GM18502 (cell line): ENCODE measurements around the gene DLG1.
"Not testable (repeated sequence)": the region's sequence is repeated elsewhere in the genome, so short reads cannot be mapped to it uniquely, and the experiment has no call there.

Experiments used
- ATAC-seq: cut with Tn5 transposase; IDR thresholded peaks from one replicate; pipeline ENCODE4 v1.9.1; 2021; ENCODE audit warnings: mild to moderate bottlenecking; ENCODE audit not compliant: unreplicated experiment, poor library complexity

The DLG1 gene

DNA sequence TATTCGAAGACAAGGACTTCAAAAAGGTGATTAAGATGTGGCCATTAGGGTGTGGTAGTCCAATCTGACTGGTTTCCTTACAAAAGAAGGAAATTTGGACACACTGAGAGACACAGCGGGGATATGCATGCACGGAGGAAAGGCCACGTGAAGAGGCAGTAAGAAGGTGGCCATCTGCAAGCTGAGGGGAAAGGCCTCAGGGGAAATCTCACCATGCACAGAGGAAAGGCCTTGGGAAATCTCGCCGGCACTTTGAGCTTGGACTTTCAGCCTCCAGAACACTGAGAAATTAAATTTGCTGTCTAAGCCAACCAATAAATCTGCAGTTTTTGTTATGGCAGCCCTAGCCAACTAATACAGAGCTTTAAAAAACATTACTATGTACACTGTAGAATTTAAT is 78.8 kb downstream of the DLG1 start:
- no peak for ATAC-seq

DNA sequence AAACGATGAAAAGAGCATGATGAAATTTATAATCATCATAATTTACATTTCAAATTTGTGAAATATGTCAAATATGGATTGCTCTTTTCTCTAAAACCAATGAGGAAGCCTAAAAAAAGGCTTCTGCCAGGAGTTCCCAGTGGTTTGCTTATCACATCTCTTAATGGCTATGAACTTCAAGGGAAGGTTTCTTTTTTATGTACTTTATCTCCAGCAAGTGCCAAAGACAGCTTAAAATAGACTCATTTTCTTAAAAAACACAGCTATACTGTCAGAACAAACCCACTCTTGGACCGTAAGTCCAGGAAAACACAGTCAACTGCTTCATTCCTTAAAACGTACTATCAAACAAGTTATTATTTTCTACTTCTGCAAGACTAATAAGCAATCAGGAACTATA is 80.2 kb downstream of the DLG1 start:
- ATAC-seq: no peak

DNA sequence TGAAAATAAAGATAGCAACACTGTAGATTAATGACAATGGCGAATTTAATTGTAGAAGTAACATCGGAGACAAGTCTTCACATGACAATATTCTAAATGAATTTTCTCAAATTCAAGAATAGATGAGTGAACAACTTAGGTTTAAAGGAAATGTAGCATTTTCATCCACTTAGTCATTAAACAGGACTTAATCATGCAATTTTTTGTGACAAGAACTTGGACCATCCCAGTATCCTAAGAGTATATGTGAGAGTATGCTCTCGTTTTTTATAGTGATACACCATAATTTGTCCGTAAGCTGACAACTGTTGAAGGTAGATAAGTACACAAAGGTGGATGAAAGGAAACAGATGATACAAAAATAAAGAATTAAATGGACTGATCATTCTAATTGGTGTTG is 81.5 kb downstream of the DLG1 start:
- no peak for ATAC-seq

DNA sequence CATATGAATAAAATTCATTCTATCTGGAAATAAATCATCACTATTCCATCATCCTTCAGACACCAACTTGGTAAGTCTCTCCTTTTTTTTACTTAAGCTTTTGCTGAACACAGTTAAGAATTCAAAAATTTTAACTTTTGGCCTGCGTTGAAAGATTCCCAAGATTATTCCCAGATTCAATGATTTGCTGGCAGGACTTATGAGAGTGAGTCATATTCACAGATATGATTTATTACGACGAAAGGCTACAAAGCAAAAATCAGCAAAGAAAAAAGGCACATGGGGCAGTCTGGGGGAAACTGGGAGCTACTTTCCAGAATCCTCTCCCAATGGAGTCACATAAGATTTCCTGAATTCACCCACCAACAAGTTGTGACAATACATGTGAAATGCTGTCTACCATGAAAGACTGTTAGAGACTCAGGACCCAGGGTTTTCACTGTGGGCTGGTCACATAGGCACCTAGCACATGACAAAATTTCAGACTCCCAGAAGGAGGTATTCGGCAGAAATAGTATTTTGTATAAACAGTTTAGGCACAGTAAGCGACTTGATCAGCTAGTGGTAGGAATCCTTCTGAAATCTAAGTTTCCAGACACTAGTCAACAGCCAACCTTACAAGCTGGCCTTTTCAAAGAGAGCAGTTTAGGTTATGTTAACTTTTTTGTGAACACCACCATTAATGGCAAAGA is 82.1 kb downstream of the DLG1 start:
- no peak for ATAC-seq

DNA sequence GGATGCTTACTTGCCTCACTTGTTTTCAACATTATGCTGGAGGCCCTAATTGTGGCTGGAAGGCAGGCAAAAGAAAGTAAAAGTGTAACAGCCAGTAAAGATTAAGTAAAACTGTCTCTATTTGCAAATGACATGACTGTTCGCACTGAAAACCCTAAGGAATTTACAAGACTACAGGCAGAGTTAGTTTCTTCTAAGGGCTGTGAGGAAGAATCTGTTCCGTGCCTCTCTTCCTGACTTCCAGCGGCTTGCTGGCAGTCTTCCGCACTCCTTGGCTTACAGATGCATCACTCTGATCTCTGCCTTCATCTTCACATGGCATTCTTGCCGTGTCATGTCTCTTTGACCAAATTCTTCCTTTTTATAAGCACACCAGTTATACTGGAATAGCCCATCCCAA is 86.1 kb downstream of the DLG1 start:
- ATAC-seq: no peak

DNA sequence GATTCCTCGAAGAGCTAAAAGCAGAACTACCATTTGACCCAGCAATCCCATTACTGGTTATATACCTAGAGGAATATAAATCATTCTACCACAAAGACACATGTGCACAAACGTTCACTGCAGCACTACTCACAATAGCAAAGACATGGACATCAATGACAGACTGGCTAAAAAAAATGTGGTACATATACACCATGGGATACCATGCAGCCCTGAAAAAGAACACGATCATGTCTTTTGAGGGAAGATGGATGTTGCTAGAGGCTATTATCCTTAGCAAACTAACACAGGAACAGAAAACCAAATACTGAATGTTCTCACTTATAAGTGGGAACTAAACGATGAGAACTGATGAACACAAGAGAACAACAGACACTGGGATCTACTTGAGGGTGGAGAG is 86.7 kb downstream of the DLG1 start:
- not testable (repeated sequence) for ATAC-seq

DNA sequence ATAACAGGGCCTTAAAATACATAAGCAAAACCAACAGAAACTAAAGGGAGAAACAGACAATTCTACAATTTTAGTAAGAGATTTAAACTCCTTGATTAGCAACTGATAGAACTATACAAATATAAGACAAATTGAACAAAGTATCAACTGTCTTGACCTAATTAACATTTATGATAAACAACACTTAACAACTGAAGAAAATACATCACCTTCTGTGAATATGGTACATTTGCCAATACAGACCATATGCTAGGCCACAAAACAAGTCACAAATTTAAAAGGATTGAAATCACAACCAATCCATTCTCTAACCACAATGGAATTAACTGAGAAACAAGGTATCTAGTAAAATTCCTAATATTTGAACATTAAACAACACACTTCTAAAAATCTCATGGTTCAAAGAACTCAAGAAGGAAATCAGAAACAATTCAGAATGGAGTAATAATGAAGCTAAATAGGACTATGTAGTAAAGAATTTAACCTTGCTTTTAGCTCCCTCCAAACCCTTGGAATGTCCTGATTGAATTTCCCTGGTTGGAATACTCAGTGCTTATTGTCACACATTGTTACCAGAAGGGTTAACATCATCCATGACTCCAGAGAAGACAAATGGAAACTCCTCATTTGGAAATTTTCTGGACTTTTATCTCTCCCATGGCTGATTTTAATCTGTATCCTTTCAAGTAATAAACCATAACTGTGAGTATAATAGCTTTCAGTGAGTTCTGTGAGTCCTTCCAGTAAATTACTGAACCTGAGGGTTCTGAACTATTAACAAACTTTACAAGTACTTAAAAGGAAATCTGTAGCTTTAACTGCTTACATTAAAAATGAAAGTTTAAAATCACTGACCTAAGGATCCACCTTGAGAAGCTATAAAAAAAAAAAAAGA is 88.8 kb downstream of the DLG1 start:
- no peak for ATAC-seq

DNA sequence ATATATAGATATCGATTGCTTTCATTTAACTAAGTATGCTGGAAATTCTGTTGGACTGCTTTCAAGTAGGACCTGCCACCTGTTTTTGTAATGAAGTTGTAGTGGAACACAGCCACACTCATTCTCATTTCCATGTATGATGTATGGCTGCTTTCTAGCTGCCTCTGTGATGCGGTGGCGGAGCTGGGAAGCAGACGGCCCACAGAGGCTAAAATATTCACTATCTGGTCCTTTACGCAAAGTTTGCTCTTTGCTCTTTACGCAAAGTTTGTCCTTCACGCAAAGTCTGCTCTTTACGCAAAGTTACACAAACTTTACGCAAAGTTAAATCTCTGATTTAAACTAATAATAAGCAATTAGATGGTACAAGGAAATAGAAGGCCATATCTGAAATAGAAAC is 91.5 kb downstream of the DLG1 start:
- ATAC-seq: no peak

DNA sequence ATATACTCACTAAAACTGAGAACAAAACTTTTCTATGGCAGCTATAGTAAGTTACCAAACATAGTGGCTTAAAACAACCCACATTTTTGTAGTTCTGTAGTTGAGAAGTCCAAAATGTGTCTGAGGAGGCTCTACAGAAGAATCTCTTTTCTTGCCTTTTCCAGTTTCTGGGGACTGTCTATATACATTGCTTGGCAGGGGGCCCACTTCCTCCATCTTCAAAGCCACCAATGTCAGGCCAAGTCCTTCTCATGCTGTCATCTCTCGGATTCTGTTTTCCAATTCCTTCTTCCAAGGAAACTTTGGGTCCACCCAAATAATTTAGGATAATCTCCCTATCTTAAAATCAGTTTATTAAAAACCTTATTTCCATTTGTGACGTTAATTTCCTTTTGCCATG is 92.7 kb downstream of the DLG1 start:
- no peak for ATAC-seq

DNA sequence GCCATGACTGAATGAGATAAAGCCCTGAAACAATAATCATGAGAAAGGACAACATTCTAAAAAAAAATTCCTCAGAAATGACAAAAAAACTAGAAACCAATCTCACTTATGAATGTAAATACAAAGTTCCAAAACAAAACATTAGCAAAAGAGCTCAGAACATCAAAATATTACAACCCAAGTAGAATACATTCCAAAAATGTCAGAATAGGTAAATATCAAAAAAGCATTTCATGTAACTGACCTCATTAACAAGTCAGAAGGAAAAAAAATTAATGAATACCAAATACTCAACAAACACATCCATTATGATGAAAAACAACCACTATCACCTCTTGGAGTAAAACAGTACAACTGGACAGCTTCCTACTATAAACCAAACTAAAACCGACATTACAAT is 93.1 kb downstream of the DLG1 start:
- no peak for ATAC-seq

DNA sequence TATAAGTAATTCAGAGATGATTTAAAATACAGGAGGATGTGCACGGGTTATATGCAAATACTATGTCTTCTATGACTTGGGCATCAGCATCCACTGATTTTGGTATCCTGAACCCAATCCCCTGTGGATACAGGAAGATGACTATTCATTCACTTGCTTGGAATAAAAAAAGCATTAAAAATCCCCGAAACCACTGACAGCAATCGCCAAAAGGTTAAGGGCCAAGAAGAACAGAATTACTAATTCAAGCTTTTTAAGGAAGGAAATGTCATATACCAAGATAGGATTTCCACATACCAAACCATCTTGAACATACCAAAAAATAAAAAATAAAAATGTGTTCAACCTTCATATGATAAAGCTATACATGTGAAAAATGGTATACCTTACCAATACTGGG is 93.7 kb downstream of the DLG1 start:
- no peak for ATAC-seq

DNA sequence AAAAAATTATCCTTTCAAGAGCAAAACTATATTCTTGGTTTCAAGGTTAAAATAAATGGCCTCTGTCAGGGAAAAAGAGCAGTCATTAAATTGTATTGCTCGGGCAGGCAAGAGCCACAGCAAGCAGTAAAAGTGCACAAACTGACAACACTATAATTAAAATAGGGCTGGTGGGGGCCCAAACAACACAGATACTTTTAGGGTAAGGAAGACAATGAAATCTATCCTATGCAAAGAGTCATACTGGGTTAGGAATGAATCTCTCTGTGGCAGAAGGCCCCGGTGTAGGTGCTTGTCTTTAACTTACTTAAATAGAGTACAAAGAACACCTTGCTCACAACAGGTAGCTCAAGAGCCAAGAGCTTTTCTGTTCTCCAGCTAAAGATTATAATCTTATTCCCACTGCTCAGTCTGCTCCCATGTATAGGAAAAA is 94.7 kb downstream of the DLG1 start:
- no peak for ATAC-seq

DNA sequence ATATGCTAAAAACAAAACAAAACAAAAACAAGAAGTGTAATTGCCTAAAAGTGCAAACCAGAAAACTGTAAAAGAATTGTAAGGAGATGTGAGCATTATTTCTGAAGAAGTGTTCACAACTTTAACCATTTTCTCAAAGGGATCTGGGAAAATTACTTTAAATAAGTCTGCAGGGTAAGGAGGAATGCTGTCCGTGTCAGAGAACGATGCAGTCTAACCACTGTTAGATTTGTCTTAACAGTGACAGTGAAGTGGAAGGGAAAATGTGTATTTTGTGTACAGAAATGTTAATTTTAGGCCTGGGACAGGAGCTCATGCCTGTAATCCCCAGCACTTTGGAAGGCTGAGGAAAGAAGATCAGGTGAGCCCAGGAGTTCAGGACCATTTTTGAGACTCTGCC is 95.7 kb downstream of the DLG1 start:
- no peak for ATAC-seq

DNA sequence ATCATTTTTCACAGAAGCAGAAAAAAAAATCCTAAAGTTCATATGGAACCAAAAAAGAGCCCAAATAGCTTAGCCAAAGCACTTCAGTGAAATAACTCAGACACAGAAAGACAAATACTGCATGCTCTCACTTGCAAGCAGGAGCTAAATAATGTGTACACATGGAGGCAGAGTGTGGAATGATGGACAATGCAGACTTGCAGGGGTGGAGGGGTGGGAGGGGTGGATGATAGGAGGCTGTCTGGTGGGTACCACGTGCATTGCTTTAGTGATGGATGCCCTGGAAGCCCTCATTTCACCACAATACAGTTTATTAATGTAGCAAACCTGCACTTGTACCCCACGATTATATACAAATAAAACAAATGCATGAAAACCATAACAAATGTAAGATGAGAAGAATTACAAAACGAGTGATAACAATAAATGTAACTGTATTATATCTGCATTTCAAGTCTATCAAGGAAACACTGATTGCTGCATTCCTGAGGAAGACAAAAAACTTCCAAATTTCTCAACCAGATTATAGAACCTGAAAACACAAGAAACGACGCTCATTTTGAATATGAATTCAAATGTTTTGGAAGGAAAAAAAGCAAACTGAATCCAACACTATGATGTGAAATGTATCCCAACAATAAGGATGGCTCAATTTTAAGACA is 96.5 kb downstream of the DLG1 start:
- no peak for ATAC-seq

DNA sequence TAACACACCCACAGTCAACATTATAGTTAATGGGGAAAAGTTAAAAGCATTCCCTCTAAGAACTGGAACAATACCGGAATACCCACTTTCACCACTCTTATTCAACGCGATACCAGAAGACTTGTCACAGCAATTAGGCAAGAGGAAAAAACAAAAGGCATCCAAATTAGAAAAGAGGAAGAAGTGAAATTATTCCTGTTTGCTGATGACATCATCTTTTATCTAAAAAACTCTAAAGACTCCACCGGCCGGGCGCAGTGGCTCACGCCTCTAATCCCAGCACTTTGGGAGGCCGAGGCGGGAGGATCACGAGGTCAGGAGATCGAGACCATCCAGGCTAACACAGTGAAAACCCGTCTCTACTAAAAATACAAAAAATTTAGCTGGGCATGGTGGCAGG is 97.6 kb downstream of the DLG1 start:
- not testable (repeated sequence) for ATAC-seq

DNA sequence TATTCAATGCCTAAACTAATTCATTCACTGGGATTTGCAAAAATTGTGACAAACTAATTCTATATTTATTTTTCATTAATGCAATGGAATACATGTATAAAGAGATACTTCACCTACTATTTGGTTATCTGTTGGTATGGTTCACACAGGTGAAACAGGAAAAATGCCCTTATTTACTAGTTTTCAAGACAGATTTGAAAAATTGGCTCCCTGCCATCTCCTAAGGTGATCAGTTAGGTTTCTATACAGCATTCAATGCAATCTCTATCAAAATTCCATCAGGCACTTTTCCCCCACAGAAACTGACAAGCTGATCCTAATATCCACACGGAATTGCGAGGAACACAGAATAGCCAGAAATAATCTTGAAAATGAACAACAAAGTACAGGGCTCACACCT is 101.1 kb downstream of the DLG1 start:
- ATAC-seq: no peak

DNA sequence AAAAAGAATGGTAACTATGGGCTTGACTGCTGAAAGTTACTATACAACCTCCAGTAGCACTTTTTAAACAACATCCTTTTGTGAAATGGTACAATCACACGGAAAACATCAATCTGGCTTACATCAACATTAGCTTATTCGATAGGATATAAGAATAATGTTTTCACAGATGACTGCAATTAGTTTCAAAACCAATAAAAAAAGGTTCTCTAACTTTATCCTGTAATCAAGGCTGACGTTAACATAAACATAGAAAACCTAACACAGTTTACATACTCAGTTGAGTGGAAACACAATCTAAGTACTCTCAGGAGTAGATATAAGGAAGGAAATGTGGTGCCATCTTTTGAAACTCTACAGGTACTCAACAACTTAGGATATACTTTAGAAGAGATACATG is 102.2 kb downstream of the DLG1 start:
- no peak for ATAC-seq

DNA sequence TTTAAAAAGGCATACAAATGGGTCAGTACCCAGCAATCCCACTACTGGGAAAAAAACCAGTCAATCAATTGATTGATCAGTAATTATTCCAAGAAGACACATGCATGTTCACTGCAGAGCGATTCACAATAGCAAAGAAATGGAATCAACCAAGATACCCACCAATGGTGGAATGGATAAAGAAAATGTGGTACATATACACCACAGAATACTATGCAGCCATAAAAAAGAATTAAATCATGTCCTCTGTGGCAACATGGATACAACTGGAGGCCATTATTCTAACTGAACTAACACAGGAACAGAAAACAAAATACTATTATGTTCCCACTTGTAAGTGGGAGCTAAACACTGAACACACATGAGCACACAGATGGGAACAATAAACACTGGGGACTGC is 103.1 kb downstream of the DLG1 start:
- no peak for ATAC-seq

DNA sequence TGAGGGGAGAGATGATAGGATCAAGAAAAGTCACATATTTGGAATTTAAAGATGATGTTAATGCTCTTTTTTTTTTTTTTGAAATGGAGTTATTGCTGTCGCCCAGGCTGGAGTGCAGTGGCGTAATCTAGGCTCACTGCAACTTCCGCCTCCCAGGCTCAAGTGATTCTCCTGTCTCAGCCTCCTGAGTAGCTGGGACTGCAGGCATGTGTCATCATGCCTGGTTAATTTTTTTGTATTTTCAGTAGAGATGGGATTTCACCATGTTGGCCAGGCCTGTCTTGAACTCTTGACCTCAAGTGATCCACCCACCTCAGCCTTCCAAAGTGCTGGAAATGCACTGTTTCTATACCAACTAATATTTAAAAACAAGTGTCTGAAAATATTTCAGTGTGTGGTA is 104.7 kb downstream of the DLG1 start:
- not testable (repeated sequence) for ATAC-seq

DNA sequence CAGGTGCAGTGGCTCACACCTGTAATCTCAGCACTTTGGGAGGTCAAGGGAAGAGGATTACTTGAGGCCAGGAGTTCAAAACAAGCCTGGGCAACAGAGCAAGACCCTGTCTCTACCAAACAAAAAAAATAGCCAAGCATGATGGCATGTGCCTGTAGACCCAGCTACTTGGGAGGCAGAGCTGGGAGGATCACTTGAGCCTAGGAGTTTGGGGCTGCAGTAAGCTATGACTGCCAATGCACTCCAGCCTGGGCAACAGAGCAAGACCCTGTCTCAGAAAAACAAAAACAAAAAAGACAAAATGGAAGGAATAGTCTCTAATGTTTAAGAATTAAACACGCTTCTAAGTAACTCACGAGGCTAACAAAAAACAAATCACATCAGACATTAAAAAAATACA is 106.5 kb downstream of the DLG1 start:
- ATAC-seq: no peak

DNA sequence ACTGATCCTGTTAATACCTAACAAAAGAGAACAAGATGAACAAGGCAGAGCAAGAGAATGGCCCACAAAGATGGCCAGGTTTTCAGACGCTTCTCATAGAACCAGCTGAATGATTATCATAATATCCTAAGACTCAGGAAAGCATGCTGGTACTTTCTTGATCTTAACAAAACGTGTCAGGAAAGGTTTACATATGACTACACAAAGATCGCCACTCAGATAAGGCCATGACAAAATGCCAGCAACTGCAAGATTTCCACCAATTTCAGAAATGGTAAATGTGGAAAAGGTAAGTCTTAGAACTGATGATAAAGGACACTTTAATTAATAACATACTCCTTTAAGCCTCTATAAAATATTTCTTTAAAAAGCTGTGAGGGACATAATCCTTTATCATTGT is 108.8 kb downstream of the DLG1 start:
- no peak for ATAC-seq
